Measurements from ENCODE around the gene CALML5. TPM values are rescaled to one million over a fixed set of nuclear protein-coding genes. Genes with fewer than 3 reads are reported as not detected.

CALML5 gene
- total and polyA plus RNA-seq, 9 of the 15 experiments (the other 6 are each of a cell fraction or from before 2014, with no cell fraction given), result not detected

DNA sequence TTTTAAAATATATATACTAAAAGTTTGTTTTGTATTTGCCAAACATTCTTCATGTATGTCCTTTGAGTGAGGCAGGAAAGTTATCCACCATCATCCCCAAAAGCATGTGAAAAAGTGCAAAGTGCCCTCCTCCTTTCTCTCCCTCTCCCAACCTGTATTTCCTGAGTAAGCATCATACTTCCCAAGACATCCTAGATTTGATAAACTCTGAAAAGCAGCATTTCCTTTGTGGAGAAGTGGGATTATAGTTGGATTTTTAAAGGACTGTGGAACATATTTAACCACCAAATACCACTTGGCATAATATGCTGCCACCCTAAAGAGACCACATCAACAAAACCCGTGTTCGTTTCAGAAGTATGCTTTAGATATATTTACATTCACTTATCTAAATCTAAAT is 50.1 kb downstream of the CALML5 start (continued):
- TF ChIP-seq CREB3 (tag; conservative IDR thresholded peaks at IDR 0.05; ENCODE audit: low read depth), result 0 out of 2 replicates have a peak, but pooled peaks have one; percentile 19
- TF ChIP-seq, protein P1, sequence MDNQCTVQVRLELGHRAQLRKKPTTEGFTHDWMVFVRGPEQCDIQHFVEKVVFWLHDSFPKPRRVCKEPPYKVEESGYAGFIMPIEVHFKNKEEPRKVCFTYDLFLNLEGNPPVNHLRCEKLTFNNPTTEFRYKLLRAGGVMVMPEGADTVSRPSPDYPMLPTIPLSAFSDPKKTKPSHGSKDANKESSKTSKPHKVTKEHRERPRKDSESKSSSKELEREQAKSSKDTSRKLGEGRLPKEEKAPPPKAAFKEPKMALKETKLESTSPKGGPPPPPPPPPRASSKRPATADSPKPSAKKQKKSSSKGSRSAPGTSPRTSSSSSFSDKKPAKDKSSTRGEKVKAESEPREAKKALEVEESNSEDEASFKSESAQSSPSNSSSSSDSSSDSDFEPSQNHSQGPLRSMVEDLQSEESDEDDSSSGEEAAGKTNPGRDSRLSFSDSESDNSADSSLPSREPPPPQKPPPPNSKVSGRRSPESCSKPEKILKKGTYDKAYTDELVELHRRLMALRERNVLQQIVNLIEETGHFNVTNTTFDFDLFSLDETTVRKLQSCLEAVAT (IDR thresholded peaks at IDR 0.05), result peak; percentile 36 to 63; a peak in 3 of 4 replicates

Other genes with a start within 250 kb of the CALML5 start
- not detected in 2 replicates for gene UCN3, start 134.6 kb downstream of the CALML5 start, total RNA-seq (2014; rRNA removed)
- not detected in 2 replicates for gene UCN3, start 134.6 kb downstream of the CALML5 start, total RNA-seq (2014; rRNA removed; fragmentation: Illumina TruSeq; extraction: Trizol)
- gene UCN3, start 134.6 kb downstream of the CALML5 start, total RNA-seq (2015; rRNA removed; fragmentation: Illumina TruSeq; extraction: Trizol), result not detected in 2 replicates
- not detected in 2 replicates for gene UCN3, start 134.6 kb downstream of the CALML5 start, total RNA-seq (2021)
- gene UCN3, start 134.6 kb downstream of the CALML5 start, polyA plus RNA-seq (2011; rRNA removed), result not detected in 2 replicates
- gene UCN3, start 134.6 kb downstream of the CALML5 start, polyA plus RNA-seq (2014; fragmentation: Illumina TruSeq; extraction: Trizol), result not detected in 2 replicates
- not detected for gene UCN3, start 134.6 kb downstream of the CALML5 start, polyA plus RNA-seq (2014; fragmentation: Nextera tagmentation; extraction: Ambion mirVana)
- gene UCN3, start 134.6 kb downstream of the CALML5 start, polyA plus RNA-seq (2014; rRNA removed), result not detected in 2 replicates
- gene TUBAL3, start 94.7 kb downstream of the CALML5 start, total RNA-seq (2014; rRNA removed), result 6.6 and 7.8 TPM in 2 replicates
- 6.9 and 7.8 TPM in 2 replicates for gene TUBAL3, start 94.7 kb downstream of the CALML5 start, total RNA-seq (2014; rRNA removed; fragmentation: Illumina TruSeq; extraction: Trizol)
- 6.3 and 7.5 TPM in 2 replicates for gene TUBAL3, start 94.7 kb downstream of the CALML5 start, total RNA-seq (2015; rRNA removed; fragmentation: Illumina TruSeq; extraction: Trizol)
- 6.3 and 6.8 TPM in 2 replicates for gene TUBAL3, start 94.7 kb downstream of the CALML5 start, total RNA-seq (2021)
- gene TUBAL3, start 94.7 kb downstream of the CALML5 start, polyA plus RNA-seq (2011; rRNA removed), result 4.7 and 10.1 TPM in 2 replicates
- gene TUBAL3, start 94.7 kb downstream of the CALML5 start, polyA plus RNA-seq (2014; fragmentation: Illumina TruSeq; extraction: Trizol), result 8.5 and 9.8 TPM in 2 replicates
- gene TUBAL3, start 94.7 kb downstream of the CALML5 start, polyA plus RNA-seq (2014; fragmentation: Nextera tagmentation; extraction: Ambion mirVana), result 10 to 100 TPM in 1 of 2 experiments, 1 to 10 TPM in 1; 8.3 to 10.1 TPM
- 5.5 TPM in 2 replicates for gene TUBAL3, start 94.7 kb downstream of the CALML5 start, polyA plus RNA-seq (2014; rRNA removed)
- 115 TPM in 2 replicates for gene NET1, start 87.0 kb downstream of the CALML5 start, total RNA-seq (2014; rRNA removed)
- 106 and 114 TPM in 2 replicates for gene NET1, start 87.0 kb downstream of the CALML5 start, total RNA-seq (2014; rRNA removed; fragmentation: Illumina TruSeq; extraction: Trizol)
- 98.1 and 105 TPM in 2 replicates for gene NET1, start 87.0 kb downstream of the CALML5 start, total RNA-seq (2015; rRNA removed; fragmentation: Illumina TruSeq; extraction: Trizol)
- gene NET1, start 87.0 kb downstream of the CALML5 start, total RNA-seq (2021), result 152 and 158 TPM in 2 replicates
- 258 and 270 TPM in 2 replicates for gene NET1, start 87.0 kb downstream of the CALML5 start, polyA plus RNA-seq (2011; rRNA removed)
- 113 and 136 TPM in 2 replicates for gene NET1, start 87.0 kb downstream of the CALML5 start, polyA plus RNA-seq (2014; fragmentation: Illumina TruSeq; extraction: Trizol)
- gene NET1, start 87.0 kb downstream of the CALML5 start, polyA plus RNA-seq (2014; fragmentation: Nextera tagmentation; extraction: Ambion mirVana), result 10 to 100 TPM; 47.4 to 53.0 TPM
- 98.9 and 105 TPM in 2 replicates for gene NET1, start 87.0 kb downstream of the CALML5 start, polyA plus RNA-seq (2014; rRNA removed)
- gene CALML3, start 25.4 kb upstream of the CALML5 start, total RNA-seq (2014; rRNA removed), result not detected in 2 replicates
- not detected in 2 replicates for gene CALML3, start 25.4 kb upstream of the CALML5 start, total RNA-seq (2014; rRNA removed; fragmentation: Illumina TruSeq; extraction: Trizol)
- not detected in 2 replicates for gene CALML3, start 25.4 kb upstream of the CALML5 start, total RNA-seq (2015; rRNA removed; fragmentation: Illumina TruSeq; extraction: Trizol)
- gene CALML3, start 25.4 kb upstream of the CALML5 start, total RNA-seq (2021), result not detected in 2 replicates
- not detected in 2 replicates for gene CALML3, start 25.4 kb upstream of the CALML5 start, polyA plus RNA-seq (2011; rRNA removed)
- gene CALML3, start 25.4 kb upstream of the CALML5 start, polyA plus RNA-seq (2014; fragmentation: Illumina TruSeq; extraction: Trizol), result not detected in 2 replicates
- gene CALML3, start 25.4 kb upstream of the CALML5 start, polyA plus RNA-seq (2014; fragmentation: Nextera tagmentation; extraction: Ambion mirVana), result not detected
- gene CALML3, start 25.4 kb upstream of the CALML5 start, polyA plus RNA-seq (2014; rRNA removed), result not detected in 2 replicates
- 18.2 and 21.8 TPM in 2 replicates for gene ASB13, start 167.0 kb upstream of the CALML5 start, total RNA-seq (2014; rRNA removed)
- 12.4 and 14.2 TPM in 2 replicates for gene ASB13, start 167.0 kb upstream of the CALML5 start, total RNA-seq (2014; rRNA removed; fragmentation: Illumina TruSeq; extraction: Trizol)
- 15.5 and 16.9 TPM in 2 replicates for gene ASB13, start 167.0 kb upstream of the CALML5 start, total RNA-seq (2015; rRNA removed; fragmentation: Illumina TruSeq; extraction: Trizol)
- 28.8 and 33.2 TPM in 2 replicates for gene ASB13, start 167.0 kb upstream of the CALML5 start, total RNA-seq (2021)
- 17.4 and 18.1 TPM in 2 replicates for gene ASB13, start 167.0 kb upstream of the CALML5 start, polyA plus RNA-seq (2011; rRNA removed)
- gene ASB13, start 167.0 kb upstream of the CALML5 start, polyA plus RNA-seq (2014; fragmentation: Illumina TruSeq; extraction: Trizol), result 15.5 and 16.9 TPM in 2 replicates
- 1 to 10 TPM; 5.2 to 6.9 TPM for gene ASB13, start 167.0 kb upstream of the CALML5 start, polyA plus RNA-seq (2014; fragmentation: Nextera tagmentation; extraction: Ambion mirVana)
- gene ASB13, start 167.0 kb upstream of the CALML5 start, polyA plus RNA-seq (2014; rRNA removed), result 14.5 and 18.7 TPM in 2 replicates
- 63.2 and 65.0 TPM in 2 replicates for gene TASOR2, start 185.3 kb upstream of the CALML5 start, total RNA-seq (2014; rRNA removed)
- 68.0 and 76.3 TPM in 2 replicates for gene TASOR2, start 185.3 kb upstream of the CALML5 start, total RNA-seq (2014; rRNA removed; fragmentation: Illumina TruSeq; extraction: Trizol)
- gene TASOR2, start 185.3 kb upstream of the CALML5 start, total RNA-seq (2015; rRNA removed; fragmentation: Illumina TruSeq; extraction: Trizol), result 67.3 and 75.3 TPM in 2 replicates
- 60.9 and 66.2 TPM in 2 replicates for gene TASOR2, start 185.3 kb upstream of the CALML5 start, total RNA-seq (2021)
- gene TASOR2, start 185.3 kb upstream of the CALML5 start, polyA plus RNA-seq (2011; rRNA removed), result 38.1 and 48.4 TPM in 2 replicates
- 49.2 and 52.3 TPM in 2 replicates for gene TASOR2, start 185.3 kb upstream of the CALML5 start, polyA plus RNA-seq (2014; fragmentation: Illumina TruSeq; extraction: Trizol)
- 10 to 100 TPM; 12.7 to 14.1 TPM for gene TASOR2, start 185.3 kb upstream of the CALML5 start, polyA plus RNA-seq (2014; fragmentation: Nextera tagmentation; extraction: Ambion mirVana)
- 35.7 and 37.3 TPM in 2 replicates for gene TASOR2, start 185.3 kb upstream of the CALML5 start, polyA plus RNA-seq (2014; rRNA removed)